ENCODE data around the gene CORO1C.
"Not testable (repeated sequence)": the region's sequence is repeated elsewhere in the genome, so short reads cannot be mapped to it uniquely, and the experiment has no call there.

Gene CORO1C

DNA sequence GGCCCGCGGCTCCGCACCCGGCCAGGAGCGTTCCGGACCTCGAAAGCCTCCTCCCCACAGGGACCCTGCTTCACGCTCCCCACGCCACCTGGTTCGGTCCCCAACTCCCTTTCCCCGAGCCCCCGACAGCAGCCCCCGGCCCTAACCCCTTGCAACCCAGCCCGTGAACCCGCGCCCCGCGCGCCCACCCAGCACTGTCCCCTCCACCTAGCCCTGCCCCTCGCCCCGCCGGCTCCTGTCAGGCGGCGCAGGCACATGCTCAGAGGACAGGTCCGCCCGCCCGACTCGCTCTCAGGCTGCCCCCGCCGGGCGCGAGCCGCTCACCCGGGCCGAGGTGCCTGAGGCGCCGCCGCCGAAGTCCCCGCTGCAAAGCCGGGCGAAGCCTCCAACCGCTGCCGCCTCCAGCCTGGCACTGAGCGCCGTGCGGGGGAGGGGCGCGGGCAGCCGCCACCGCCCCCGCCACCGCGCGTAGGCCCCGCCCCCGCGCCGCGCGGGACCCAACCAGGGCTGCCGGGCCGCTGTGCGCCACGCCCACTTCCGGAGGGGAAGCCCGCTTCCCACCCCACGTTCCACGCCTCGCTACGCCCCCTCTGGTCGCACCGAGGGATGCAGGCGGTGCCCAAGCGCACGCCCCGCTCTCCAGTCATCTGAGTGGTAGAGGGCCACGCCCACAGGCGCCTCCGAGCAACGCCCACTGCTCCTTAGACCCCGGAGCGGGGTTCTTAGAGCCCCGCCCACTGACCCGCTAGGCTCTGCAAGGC lies at the start of gene CORO1C:
CORO1C (minus strand) TSS at position 414 of the 761 bp plus-strand sequence. CDS start 30,200 bp downstream, outside the sequence.
- DNase-seq (ENCODE audit: low read depth in 2 of 2): peak; percentile 82 to 91

DNA sequence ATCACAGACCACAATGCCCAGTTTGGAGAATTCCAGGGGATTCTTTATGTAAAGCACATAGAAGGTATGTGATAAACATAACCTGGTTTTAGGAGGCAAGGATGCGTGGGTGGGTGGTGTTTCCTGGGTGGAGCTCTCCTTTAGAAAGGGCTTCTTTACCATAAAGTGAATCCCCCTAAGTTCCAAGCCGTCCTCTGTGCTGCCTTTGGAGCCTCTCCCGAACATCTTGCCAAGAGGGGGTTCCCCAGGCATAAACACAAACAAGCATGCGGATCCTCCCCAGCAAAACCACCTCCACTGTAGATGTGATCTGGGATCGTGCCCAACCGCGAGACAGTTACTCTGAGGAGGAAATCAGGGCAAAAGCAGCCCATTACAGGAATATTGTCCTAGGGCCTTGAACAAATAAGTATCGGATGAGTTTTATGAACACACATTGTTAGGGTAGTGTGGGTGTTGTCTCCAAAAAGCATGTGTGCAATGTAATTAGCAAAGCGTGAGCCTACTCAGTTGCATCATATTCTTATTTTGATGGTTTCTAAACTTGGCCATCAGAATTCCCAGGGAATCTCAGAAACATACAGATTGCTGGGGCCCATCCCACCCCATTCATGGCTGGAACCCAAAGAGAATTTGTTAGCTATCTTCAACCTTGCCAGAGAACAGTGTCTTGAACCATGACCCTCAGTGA lies 48.8 kb upstream of the CORO1C start:
- no peak for DNase-seq (ENCODE audit: low read depth in 2 of 2)

DNA sequence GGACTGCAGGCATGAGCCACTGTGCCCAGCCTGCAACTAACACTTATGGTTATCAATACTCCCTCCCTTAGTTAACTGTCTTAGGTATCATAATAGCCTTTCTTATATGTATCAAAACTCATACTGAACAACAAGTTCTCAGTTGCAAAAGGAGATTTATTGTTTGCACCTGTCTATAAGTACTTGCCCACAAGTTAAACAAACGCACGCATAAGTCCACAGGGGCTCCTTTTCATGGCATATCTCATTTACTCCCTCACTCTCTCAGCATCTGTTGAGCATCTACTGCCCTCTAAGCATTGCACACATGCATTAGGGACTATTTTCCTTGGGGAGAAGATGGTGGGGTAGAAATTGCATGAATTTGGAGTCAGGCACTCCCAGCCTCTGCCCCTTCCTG lies 46.7 kb upstream of the CORO1C start:
- no peak for DNase-seq (ENCODE audit: low read depth in 2 of 2)

DNA sequence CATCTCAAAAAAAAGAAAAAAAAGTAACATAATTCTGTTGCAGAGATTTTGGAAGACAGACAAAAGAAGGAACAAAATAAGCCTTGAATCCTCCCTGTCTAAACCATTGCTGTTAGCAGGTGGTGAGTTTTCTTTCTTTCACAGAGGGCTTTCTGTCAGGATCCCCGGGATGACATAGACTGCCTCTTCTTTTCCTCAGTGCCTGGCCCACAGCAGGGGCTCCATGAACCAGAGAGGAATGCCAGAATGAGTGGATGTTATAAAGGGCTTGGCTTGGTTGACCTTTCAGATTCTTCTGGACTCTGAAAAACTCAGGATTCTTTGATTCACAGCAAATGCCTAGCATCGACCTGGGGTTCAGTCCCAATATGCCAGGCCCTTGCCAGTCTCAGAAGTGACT lies 45.8 kb upstream of the CORO1C start:
- no peak for DNase-seq (ENCODE audit: low read depth in 2 of 2)

DNA sequence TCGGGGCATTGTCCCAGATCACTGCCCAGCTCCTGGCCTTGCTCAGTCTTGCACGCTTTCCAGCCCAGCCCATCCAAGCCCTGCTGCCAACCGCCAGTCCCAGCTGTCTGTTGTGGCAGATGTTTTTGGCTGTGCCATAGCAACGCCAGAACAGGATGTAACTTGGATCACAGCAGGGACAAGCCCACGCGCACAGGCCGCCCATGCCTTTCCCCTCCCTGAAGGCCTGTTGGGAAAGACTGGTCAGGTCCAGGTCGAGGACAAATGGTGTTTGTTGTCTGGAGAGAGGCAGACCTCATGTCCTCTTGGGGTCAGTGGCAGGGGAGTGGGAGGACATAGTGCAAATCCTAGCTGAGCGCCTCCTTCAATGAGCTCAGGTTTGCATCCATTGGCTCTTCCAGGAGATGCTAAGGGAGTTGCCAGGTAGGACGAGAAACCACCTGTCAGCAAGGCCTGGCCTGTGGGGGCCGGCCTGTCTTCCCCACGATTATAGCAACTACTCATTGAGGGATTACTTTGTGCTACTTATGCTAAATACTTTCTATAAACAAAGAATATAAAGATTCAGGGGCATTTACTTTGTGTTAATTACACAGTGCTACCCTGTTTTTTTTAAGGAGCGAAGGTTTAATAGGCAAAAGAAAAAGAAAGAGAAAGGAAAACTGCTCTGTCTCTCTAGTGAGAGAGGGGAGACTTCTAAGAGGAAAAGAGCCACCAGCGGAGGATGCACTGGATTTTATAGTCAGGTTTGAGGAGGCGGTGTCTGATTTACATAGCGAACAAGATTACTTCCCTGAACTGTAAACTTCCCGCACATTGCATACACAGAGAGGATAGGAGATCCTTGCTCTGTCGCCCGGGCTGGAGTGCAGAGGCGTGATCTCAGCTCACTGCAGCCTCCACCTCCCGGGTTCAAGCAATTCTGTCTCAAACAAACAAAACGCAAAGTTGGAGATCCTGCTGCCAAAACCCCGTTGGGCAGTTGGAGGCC lies 42.8 kb upstream of the CORO1C start:
- no peak for DNase-seq (ENCODE audit: low read depth in 2 of 2)

DNA sequence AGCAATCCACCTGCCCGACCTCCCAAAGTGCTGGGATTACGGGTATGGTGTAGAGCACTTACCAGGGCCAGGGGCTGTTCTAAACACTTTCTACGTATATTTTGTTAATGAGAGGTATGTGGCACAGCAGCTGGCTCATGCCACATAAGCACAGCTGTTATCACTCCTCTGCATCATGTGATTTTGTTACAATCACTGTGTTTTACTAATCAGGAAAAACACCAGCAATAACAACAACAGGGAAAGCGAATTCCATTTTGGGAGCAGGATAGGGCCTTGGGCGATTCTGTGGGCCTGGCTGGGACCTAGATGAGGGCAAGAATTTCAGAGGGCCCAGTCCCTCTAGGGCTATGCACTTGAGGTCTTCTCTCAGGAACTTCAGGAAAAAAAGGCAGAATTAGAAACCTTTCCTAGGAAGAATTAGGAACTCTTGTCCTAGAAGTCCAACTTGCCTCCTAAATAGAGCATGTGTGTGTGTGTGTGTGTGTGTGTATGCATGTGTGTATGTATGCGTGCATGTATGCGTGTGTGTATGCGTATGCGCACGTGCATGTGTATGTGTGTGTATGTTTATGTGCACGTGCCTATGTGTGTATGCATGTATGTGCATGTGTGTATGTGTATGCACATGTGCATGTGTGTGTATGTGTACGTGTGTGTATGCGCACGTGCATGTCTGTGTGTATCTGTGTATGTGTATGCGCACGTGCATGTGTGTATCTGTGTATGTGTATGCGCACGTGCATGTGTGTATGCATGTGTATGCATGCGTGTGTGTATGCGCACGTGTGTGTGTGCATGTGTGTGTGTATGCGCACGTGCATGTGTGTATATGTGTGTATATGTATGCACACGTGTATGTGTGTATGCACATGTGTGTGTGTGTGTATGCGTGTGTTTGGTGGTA lies 41.8 kb upstream of the CORO1C start:
- DNase-seq (ENCODE audit: low read depth in 2 of 2): no peak

DNA sequence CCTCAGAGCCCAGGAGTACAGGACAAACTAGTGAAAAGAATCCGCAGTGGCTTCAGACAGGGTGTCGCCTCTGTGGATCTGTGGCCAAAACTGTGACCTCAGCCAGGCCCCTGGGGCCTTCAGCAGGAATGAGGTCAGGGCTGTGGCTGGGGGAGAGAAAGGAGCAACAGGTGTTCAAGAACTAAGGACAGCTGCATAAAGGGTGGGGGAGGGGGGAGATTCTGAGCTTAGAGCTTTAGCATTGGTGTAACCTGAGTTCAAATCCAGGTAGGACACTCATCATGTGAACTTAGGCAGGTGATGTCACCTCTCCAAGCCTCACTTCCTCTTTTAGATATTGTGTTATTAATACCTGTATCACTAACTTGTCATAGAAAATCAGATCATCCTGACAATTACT lies 40.9 kb upstream of the CORO1C start:
- DNase-seq (ENCODE audit: low read depth in 2 of 2): no peak

DNA sequence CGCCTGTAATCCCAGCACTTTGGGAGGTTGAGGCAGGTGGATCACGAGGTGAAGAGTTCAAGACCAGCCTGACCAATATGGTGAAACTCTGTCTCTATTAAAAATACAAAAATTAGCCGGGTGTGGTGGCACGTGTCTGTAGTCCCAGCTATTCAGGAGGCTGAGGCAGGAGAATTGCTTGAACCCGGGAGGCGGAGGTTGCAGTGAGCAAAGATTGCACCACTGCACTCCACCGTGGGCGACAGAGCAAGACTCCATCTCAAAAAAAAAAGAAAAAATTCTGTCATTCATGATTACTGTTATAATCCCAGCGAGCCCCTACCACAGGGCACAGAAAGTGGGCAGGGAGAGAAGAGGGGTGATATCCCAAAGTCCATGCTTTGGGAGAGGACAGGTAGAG lies 40.5 kb upstream of the CORO1C start:
- DNase-seq (ENCODE audit: low read depth in 2 of 2): not testable (repeated sequence)

DNA sequence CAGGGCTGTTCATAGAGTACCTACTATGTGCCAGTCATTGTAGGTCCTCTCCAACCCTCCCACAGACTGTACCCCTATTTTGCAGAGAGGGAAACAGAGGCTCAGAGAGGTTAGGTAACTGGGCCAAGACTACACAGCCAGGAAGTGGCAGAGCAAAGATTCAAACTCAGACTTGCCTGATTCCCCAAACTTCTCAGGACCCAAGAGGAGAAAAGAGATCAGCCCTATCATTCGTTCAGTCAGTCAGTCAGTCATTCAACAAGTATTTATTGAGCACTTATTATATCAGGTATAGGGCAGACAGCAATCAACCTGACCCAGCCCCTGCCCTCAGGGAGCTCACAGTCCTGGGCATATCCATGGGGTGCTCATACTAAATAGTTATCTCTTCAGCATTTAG lies 39.6 kb upstream of the CORO1C start:
- DNase-seq (ENCODE audit: low read depth in 2 of 2): no peak

DNA sequence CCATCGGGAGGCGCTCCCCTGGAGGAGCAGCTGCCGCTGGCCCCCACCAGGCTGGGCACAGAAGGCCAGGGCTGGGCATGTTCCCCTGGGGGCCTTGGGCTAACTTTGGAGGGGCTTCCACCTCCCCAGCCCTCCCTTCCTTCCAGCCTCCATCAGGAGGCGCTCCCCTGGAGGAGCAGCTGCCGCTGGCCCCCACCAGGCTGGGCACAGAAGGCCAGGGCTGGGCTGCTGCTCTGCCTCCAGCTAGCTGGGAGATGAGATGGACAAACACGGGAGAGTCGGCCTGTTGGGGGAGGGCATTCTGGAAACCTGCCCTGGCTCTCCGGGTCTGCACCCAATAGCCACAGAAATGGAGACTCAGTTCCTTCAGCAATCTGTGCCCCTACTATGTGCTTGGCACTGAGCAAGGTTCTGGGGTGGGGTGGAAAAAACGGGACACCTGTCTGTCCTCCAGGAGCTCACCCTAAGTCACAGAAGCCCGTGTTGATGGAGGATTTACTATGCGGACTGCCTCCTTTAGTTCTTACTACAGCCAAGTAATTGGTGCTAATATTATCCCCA lies 39.0 kb upstream of the CORO1C start:
- DNase-seq (ENCODE audit: low read depth in 2 of 2): no peak

DNA sequence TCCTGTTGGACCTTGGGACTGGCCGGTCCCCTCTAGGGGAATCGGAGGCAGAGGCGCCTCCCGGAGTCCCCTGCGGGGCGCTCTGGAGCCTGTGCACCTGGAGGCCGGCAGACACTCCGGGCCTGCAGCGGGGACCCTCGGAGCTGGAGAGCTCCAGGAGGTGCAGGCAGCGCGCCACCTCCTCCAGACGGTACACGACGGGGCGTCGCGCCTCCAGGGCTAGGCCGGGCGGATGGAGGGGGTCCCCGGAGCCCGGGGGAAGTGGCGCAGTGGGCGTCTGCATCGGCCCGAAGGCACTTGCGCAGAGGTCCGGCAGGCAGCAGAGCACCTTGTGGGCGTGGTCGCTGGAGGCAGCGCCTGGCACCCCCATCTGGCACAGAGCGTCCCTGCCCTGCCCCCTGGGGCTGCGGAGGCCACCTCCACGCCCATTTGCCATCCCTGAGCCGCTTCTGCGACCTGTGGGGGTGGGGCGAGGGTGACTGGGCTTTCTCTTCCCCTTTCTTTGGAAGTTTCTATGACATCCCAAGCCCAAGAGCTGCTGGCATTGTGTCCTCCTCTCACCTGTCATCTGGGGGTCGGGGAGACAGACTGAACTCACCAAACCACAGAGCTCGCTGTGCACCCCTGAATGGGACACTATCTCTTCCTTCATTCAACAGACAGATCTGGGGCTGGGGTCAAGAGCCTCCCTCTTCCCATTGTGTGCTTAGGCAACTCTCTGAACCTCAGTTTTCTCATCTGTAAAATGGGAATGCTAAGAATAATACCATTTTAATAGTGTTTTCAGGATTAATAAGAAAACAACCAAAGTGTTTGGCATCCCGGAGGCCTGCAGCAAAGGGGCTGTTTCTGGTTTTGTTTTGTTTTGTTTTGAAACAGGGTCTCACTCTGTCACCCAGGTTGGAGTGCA lies 37.5 kb upstream of the CORO1C start:
- no peak for DNase-seq (ENCODE audit: low read depth in 2 of 2)

DNA sequence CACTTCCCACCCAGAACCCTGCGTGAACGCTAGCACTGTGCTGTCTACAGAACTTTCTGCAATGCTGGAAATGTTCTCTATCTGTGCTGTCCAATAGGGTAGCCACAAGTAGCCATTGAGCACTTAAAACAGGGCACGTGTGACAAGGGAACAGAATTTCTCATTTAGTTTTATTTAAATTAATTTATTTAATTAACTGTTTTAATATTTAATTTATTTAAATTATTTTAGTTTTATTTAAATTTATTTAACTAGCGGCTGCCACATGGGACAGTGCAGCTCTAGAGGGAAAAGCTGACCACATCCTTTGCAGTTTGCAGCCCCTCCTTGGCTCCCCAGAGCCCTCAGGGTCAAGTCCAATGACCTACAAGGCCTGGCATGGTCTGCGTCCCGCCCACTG lies 35.0 kb upstream of the CORO1C start:
- no peak for DNase-seq (ENCODE audit: low read depth in 2 of 2)

DNA sequence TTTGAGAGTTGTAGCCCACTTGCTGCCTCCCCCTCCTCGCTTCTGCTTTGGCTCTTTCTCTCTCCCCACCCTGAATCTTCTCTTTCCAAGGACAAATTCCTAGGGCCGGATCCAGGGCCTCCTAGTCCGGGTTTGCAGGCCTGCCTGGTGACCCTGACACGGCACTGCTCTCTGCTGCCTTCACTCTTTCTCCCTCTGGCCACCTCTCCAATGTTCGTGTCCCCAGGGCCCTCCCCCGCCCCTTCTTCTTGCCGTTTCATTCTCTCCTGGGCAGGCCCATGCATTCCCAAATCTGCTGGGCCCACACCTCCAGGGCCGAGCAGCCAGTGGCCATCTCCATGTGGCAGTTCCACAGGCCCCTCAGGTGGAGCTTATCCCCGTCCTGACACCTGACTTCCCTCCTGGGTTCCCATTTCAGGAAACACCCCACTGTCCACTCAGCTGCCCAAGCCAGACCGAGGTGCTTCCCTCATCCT lies 34.0 kb upstream of the CORO1C start:
- no peak for DNase-seq (ENCODE audit: low read depth in 2 of 2)

DNA sequence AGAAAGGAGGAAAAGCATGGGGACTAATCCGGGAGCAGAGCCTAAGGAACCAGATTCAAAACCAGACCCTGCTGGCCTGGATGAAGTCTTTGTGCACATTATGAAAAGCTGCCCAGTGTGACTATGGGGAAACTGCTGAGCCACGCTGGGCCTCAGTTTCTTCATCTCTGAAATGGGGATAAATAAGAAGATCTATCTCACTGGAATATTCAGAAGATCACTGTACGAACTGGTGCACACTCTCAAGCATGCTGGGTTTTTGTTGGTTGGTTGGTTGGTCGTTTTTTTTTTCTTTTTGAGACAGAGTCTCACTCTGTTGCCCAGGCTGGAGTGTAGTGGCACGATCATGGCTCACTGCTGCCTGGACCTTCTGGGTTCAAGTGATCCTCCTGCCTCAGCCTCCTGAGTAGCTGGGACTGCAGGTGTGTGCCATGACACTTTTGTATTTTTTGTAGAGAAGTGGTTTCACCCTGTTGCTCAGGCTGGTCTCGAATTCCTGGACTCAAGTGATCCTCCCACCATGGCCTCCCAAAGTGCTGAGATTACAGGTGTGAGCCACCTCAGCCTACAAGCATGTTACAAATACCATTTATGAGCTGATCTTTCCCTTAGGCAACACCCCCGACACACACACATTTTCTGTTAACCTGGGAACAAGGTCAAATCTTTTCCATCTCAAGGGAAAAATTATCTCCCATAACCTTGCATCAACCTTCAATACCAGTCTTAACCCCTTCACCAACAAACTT lies 33.4 kb upstream of the CORO1C start:
- DNase-seq (ENCODE audit: low read depth in 2 of 2): no peak

DNA sequence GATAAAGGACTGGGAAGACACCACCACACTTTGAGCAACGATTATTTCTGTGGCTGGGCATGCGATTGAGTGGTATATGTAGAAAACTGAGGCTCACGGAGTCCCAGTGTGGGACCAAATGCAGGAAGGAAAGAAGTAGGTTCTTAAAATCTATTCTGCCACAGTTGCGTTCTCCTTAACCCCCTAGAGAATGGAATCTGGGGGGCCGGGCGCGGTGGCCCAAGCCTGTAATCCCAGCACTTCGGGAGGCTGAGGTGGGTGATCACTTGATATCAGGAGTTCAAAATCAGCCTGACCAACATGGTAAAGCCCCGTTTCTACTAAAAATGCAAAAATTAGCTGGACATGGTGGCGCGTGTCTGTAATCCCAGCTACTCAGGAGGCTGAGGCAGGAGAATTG lies 29.9 kb upstream of the CORO1C start:
- no peak for DNase-seq (ENCODE audit: low read depth in 2 of 2)

DNA sequence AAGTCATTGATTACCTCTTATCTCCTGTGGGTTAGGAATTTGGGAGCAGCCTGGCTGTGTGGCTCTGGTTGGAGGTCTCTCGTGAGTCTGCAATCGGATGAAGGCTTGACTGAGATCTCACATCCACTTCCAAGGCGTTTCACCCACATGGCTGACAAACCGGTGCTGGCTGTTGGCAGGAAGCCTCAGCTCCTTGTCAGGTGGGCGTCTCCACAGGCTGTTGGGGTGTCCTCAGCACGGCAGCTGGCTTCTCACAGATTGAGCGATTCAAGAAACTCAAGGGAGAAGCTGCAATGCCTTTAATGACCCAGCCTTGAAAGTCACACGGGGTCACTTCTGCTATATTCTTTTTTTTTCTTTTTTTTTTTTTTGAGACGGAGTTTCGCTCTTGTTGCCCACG lies 28.6 kb upstream of the CORO1C start:
- no peak for DNase-seq (ENCODE audit: low read depth in 2 of 2)

DNA sequence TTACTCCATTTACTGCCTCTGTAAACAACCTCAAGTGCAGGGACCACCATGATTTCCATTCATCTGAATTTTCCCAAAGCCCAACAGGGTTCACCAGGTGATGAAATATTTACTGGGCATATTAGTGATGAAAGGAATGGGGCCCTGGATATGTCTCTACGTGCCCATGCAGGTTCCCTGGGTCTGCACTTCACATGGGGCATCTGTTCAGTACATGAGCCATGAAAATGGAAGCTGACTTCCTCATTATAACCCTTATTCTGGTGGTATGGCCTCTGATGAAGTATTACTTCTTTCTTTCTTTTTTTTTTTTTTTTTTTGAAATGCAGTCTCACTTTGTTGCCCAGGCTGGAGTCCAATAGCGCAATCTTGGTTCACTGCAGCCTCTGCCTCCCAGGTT lies 26.5 kb upstream of the CORO1C start:
- DNase-seq (ENCODE audit: low read depth in 2 of 2): no peak

DNA sequence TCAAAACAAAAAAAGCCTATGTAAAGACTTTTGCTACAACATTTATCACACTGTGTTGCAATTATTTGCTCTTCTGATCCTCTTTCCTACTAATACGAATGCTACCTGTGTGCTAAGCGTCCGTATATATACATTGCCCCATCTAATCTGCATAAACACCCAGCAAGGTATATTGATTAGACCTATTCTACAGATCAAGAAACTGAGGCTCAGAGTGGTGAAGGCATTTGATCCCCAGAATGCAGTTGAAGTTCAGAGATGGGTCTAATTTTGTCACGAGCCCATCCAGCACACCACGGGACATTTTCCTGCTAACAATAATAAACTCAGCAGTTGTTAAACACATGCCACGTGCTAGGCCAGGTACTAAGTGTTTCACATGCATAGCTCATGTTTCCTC lies 25.1 kb upstream of the CORO1C start:
- no peak for DNase-seq (ENCODE audit: low read depth in 2 of 2)

DNA sequence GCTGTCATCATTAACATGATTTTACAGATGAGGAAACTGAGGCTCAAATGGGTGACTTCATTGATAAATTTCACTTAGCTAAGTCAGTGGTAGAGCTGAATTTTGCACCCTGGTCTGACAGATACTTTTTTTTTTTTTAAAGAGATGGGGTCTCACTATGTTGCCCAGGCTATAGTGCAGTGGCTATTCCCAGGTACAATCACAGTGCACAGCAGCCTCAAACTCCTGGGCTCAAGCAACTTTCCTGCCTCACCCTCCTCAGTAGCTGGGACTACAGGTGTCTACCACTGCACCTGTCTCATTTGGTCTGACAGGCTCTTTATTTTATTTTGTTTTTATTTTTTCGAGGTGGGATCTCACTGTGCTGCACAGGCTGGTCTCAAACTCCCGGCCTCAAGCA lies 24.2 kb upstream of the CORO1C start:
- DNase-seq (ENCODE audit: low read depth in 2 of 2): no peak
